RWPE1 (cell line): Measurements from ENCODE around the gene MYPOP.
"Not testable (repeated sequence)": the region's sequence is repeated elsewhere in the genome, so short reads cannot be mapped to it uniquely, and the experiment has no call there.

Experiments
- CTCF ChIA-PET: fragments of 350-600 bp; sonication (Branson Sonifier 250); formaldehyde crosslinking; extraction: SDS; loops from one replicate; lab custom pipeline; 2021; lab: Yijun Ruan, JAX
- POLR2A ChIA-PET: fragments of 400-600 bp; formaldehyde crosslinking; extraction: SDS; loops from one replicate; lab custom pipeline; 2020; ENCODE audit warnings: antibody characterized with exemption; ENCODE audit not compliant: low non-redundant PET; lab: Yijun Ruan, JAX
- DNase-seq: peaks from one replicate; pipeline ENCODE4 v3.0.0; 2012; ENCODE audit warnings: low spot score
- H3K27ac ChIP-seq: fragments of 450-650 bp; 2 replicates; pipeline ENCODE4 v1.5.1; 2017
- CTCF ChIP-seq: fragments of 450-650 bp; conservative IDR thresholded peaks from 2 replicates; pipeline ENCODE4 v1.5.1; 2017; ENCODE audit warnings: low read depth, mild to moderate bottlenecking

Gene MYPOP

DNA sequence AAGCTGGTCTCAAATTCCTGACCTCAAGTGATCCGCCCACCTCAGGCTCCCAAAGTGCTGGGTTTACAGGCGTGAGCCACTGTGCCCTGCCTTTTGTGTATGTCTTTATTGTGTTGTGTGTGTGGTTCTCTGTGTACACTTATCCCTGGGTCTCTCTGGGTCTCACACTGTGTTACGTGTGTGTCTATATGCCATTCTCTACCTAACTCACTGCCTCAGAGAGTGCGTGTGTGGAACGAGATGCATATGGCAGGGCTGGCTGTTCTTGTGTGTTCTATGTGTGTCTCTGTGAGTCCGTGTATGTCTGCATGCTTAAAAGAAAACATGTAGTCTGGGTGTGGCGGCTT, 27.8 kb downstream of the MYPOP start:
- ChIA-PET POLR2A (no interaction called here), CTCF (no interaction called here)
- no peak for DNase-seq
- TF ChIP-seq CTCF: no peak
- no peak overlapping the region for H3K27ac ChIP-seq

- no peak overlapping the region for H3K27ac ChIP-seq
- POLR2A ChIA-PET: no interaction called here
- CTCF ChIA-PET: interaction anchor here (0.8 kb wide), 1 partner anchor 9 kb away, joined by 4 read pairs; no protein-coding TSS in a partner anchor
- TF ChIP-seq CTCF: no peak
- DNase-seq: no peak
Observed at GRCh38 chr19:45873219-45873772, 29.1 kb downstream of the MYPOP start.

DNA sequence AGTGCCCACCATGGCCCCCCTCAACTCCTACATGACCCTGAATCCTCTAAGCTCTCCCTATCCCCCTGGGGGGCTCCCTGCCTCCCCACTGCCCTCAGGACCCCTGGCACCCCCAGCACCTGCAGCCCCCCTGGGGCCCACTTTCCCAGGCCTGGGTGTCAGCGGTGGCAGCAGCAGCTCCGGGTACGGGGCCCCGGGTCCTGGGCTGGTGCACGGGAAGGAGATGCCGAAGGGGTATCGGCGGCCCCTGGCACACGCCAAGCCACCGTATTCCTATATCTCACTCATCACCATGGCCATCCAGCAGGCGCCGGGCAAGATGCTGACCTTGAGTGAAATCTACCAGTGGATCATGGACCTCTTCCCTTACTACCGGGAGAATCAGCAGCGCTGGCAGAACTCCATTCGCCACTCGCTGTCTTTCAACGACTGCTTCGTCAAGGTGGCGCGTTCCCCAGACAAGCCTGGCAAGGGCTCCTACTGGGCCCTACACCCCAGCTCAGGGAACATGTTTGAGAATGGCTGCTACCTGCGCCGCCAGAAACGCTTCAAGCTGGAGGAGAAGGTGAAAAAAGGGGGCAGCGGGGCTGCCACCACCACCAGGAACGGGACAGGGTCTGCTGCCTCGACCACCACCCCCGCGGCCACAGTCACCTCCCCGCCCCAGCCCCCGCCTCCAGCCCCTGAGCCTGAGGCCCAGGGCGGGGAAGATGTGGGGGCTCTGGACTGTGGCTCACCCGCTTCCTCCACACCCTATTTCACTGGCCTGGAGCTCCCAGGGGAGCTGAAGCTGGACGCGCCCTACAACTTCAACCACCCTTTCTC, 30.1 kb downstream of the MYPOP start:
- CTCF ChIA-PET: no interaction called here
- POLR2A ChIA-PET: no interaction called here
- no peak for DNase-seq
- TF ChIP-seq CTCF: no peak
- H3K27ac ChIP-seq: no peak overlapping the region

- H3K27ac ChIP-seq: no peak overlapping the region
- DNase-seq: no peak
- no peak for TF ChIP-seq CTCF
- POLR2A ChIA-PET: no interaction called here
- CTCF ChIA-PET: interaction anchor here (0.6 kb wide), 1 partner anchor 9 kb away, joined by 4 read pairs; no protein-coding TSS in a partner anchor
Observed at GRCh38 chr19:45870798-45871197, 31.6 kb downstream of the MYPOP start.

DNA sequence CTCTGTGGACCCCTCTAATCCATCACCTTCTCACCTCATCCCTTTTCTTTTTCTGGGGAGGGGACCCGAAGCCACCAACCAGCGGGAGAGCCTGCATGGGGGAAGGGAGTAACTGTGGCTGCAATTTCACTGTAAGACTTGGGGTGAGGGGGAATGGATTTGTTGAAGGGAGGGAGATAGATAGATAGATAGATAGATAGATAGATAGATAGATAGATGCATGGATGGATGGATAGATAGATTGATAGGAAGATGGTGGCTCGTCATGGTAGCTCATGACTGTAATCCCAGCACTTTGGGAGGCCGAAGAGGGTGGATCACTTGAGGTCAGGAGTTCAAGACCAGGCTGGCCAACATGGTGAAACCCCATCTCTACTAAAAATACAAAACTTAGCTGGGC, 35.2 kb downstream of the MYPOP start:
- DNase-seq, H3K27ac ChIP-seq, POLR2A ChIA-PET: not testable (repeated sequence)
- CTCF ChIA-PET: interaction anchor here (0.6 kb wide), 1 partner anchor 15 kb away, joined by 4 read pairs; no protein-coding TSS in a partner anchor

GRCh38 chr19:45866400-45867176, 35.8 kb downstream of the MYPOP start:
- POLR2A ChIA-PET: no interaction called here
- H3K27ac ChIP-seq: no peak overlapping the region
- CTCF ChIA-PET: interaction anchor here (0.6 to 1.0 kb wide), 2 partner anchors 16 kb away, joined by 3 to 4 read pairs; no protein-coding TSS in a partner anchor
- TF ChIP-seq CTCF: no peak
- DNase-seq: no peak
